RWPE2 (cell line): ENCODE results near the gene TDRD15.

Source experiments
- ATAC-seq: fragments of 200-7000 bp; cut with Tn5 transposase; 3 replicates; pipeline ENCODE4 v1.9.1; 2021; ENCODE audit warnings: low read depth
- DNase-seq: peaks from one replicate; pipeline ENCODE4 v3.0.0-alpha.2; 2020; ENCODE audit warnings: low spot score
- H3K27ac ChIP-seq: fragments of 450-650 bp; 2 replicates; pipeline ENCODE4 v1.5.1; 2017; ENCODE audit warnings: mild to moderate bottlenecking; ENCODE audit not compliant: poor library complexity, severe bottlenecking
- H3K27me3 ChIP-seq: fragments of 250-450 bp; sonication (Bioruptor Pico); 2 replicates; pipeline ENCODE4 v1.5.1; 2021; ENCODE audit warnings: mild to moderate bottlenecking, moderate library complexity; ENCODE audit not compliant: insufficient read depth, poor library complexity, severe bottlenecking
- H3K36me3 ChIP-seq: fragments of 250-450 bp; sonication (Bioruptor Pico); 2 replicates; pipeline ENCODE4 v1.5.1; 2020; ENCODE audit warnings: low read depth, mild to moderate bottlenecking, moderate library complexity
- H3K4me1 ChIP-seq: fragments of 250-450 bp; sonication (Bioruptor Pico); 2 replicates; pipeline ENCODE4 v1.5.1; 2021; ENCODE audit warnings: mild to moderate bottlenecking, moderate library complexity; ENCODE audit not compliant: insufficient read depth, poor library complexity, severe bottlenecking
- H3K4me3 ChIP-seq: fragments of 250-450 bp; sonication (Bioruptor Pico); 2 replicates; pipeline ENCODE4 v1.5.1; 2021; ENCODE audit warnings: mild to moderate bottlenecking, moderate library complexity; ENCODE audit not compliant: severe bottlenecking
- H3K9me3 ChIP-seq: fragments of 250-450 bp; sonication (Bioruptor Pico); 2 replicates; pipeline ENCODE4 v1.5.1; 2021; ENCODE audit warnings: mild to moderate bottlenecking, moderate library complexity; ENCODE audit not compliant: severe bottlenecking
- TF ChIP-seq, protein P1 (sequence below): fragments of 450-650 bp; IDR thresholded peaks from one replicate; pipeline ENCODE4 v1.5.1; 2017; ENCODE audit warnings: mild to moderate bottlenecking, moderate library complexity; ENCODE audit not compliant: poor library complexity, severe bottlenecking

Gene TDRD15

DNA sequence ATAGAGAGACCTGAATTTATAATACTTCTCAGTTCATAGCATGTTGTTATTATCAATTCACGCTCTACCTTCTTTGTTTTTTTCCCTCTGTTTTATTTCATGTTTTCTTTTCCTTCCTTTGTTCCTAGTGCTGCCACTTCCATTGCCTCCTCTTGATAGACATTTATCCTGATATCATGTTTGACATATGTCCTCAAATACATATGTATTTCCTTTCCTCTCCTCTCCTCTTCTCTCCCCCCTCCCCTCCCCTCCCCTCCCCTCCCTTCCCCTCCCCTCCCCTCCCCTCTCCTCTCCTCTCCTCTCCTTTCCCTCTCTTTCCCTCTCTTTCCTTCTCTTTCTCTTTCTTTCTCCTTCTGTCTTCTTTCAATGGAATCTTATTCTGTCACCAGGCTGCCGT lies 67.8 kb downstream of the TDRD15 start:
- Histone ChIP-seq H3K36me3 (no peaks in the 10 kb centered on the region), H3K27me3 (no peaks in the 10 kb centered on the region), H3K9me3 (no peaks in the 10 kb centered on the region), H3K27ac (no peak overlapping the region), H3K4me3 (no peak overlapping the region), H3K4me1 (no peaks in the 10 kb centered on the region)
- no peak for ATAC-seq
- DNase-seq = no peak
- TF ChIP-seq, protein P1, sequence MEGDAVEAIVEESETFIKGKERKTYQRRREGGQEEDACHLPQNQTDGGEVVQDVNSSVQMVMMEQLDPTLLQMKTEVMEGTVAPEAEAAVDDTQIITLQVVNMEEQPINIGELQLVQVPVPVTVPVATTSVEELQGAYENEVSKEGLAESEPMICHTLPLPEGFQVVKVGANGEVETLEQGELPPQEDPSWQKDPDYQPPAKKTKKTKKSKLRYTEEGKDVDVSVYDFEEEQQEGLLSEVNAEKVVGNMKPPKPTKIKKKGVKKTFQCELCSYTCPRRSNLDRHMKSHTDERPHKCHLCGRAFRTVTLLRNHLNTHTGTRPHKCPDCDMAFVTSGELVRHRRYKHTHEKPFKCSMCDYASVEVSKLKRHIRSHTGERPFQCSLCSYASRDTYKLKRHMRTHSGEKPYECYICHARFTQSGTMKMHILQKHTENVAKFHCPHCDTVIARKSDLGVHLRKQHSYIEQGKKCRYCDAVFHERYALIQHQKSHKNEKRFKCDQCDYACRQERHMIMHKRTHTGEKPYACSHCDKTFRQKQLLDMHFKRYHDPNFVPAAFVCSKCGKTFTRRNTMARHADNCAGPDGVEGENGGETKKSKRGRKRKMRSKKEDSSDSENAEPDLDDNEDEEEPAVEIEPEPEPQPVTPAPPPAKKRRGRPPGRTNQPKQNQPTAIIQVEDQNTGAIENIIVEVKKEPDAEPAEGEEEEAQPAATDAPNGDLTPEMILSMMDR = no peak
